OCI-LY1 (cell line): ENCODE results near the gene KDM4B.

Source experiments
- CTCF ChIP-seq: fragments of 200-600 bp; sonication (generic), shearing (Covaris generic); IDR thresholded peaks from 2 replicates; pipeline ENCODE4 v1.5.1; 2017; ENCODE audit warnings: mild to moderate bottlenecking, antibody characterized with exemption, low read length, moderate library complexity, mixed read lengths
- EZH2 ChIP-seq: fragments of 200-600 bp; sonication (generic), shearing (Covaris generic); IDR thresholded peaks from 2 replicates; pipeline ENCODE4 v1.8.0; 2017; ENCODE audit warnings: borderline replicate concordance, mixed run types, mild to moderate bottlenecking, antibody characterized with exemption, low read length, moderate library complexity, mixed read lengths

DNA sequence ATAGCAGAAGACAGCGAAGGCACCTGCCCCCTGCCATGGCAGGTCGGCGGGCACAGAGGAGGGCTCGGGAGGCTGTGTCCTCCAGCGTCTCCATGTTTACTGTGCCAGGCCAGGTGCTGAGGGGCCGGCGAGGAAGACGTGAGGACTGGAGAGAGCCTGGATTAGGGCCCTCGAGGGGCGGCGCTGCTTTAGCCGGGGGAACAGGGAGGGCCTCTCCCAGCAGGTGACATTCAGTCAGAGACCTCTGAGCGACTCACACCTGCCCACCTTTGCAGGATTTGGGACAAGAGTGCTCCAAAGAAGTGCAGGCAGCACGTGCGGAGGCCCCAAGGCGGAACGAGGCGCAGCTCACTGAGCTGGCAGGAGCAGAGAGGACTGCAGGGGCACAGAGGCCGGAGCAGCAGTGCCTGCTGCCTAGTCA, 17.6 kb downstream of the KDM4B start:
- TF ChIP-seq EZH2: no peak
- no peak for TF ChIP-seq CTCF
